ENCODE results near the gene NLRP12.
"Not testable (repeated sequence)": the region's sequence is repeated elsewhere in the genome, so short reads cannot be mapped to it uniquely, and the experiment has no call there.

NLRP12 gene

DNA sequence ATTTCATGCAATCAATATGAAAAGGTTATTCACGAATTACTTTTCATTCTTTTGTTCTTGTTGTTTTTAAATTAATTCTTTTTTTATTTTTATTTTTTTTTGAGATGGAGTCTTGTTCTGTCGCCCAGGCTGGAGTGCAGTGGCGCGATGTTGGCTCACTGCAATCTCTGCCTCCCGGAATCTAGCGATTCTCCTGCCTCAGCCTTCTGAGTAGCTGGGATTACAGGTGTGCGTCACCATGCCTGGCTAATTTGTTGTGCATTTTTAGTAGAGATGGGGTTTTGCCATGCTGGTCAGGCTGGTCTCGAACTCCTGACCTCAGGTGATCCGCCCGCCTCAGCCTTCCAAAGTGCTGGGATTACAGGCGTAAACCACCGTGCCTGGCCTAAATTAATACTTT, 16.1 kb upstream of the NLRP12 start:
- DNase-seq (ENCODE audit: low read depth, low spot score) = not testable (repeated sequence)

DNA sequence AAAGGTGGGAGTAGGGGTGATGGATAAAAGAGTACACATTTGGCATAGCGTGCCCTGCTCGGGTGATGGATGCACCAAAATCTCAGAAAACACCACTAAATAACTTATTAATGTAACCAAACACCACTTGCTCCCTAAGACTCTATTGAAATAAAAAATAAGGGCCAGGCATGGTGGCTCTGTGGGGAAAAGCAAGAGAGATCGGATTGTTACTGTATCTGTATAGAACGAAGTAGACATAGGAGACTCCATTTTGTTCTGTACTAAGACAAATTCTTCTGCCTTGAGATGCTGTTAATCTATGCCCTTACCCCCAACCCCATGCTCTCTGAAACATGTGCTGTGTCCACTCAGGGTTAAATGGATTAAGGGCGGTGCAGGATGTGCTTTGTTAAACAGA, 14.3 kb upstream of the NLRP12 start:
- not testable (repeated sequence) for DNase-seq (ENCODE audit: low read depth, low spot score)

DNA sequence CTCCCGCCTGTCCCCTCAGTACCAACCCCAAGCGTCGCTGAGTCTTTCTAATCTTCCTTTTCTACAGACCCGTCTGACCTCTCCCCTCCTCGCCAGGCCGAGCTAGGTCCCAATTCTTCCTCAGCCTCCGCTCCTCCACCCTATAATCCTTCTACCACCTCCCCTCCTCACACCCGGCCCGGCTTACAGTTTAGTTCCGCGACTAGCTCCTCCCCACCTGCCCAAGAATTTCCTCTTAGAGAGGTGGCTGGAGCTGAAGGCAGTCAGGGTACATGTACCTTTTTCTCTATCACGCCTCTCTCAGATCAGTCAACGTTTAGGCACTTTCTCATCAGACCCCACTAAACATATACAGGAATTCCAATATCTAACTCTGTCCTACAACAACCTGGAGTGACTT, 8.7 kb upstream of the NLRP12 start:
- DNase-seq (ENCODE audit: low read depth, low spot score) = not testable (repeated sequence)

DNA sequence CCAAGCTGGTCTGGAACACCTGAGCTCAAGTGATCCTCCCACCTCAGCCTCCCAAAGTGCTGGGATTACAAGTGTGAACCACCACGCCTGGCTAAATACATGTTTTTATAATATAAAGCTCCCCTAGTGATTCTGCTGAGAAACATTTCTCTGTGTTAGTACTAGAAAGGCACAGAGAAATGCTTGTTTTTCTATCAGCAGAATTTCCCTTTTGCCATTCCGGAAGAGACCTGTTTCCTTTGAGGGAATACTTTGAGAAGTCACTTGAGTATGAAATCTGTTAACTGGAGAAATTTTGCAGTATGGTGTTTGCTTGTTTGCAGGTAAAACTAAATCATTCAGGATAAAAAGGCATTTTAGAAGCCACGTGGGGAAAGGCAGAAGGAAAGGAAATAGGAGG, 4.4 kb upstream of the NLRP12 start:
- no peak for DNase-seq (ENCODE audit: low read depth, low spot score)

GRCh38 chr19:53826876-53827275, 2.8 kb upstream of the NLRP12 start:
- no peak for DNase-seq (ENCODE audit: low read depth, low spot score)

DNA sequence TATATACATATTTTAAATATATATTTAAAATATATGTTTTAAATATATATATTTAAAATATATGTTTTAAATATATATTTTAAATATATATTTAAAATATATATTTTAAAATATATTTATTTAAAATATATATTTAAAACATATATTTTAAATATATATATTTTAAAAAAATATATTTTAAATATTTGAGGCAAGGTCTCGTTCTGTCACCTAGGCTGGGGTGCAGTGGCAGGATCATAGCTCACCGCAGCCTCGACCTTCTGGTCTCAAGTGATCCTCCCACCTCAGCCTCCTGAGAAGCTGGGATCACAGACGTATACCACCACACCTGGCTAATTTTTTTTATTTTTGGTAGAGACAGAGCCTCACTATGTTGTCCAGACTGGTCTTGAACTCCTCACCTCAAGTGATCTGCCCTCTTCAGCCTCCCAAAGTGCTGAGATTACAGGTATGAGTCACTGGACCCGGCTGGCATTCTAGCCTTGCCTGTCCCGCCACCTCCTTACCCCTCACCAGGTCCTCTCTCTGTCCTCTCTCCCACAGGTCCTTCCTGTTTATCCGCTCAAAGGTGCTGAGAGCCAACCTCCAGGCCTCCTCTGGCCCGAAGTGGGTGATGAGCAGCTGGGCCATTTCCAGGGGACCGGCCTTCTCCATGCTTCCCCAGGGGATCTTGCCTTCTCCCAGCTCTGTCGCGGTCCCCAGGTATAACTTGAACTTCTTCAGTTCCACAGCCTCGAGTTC, 564 bp downstream of the NLRP12 start:
- no peak for DNase-seq (ENCODE audit: low read depth, low spot score)

DNA sequence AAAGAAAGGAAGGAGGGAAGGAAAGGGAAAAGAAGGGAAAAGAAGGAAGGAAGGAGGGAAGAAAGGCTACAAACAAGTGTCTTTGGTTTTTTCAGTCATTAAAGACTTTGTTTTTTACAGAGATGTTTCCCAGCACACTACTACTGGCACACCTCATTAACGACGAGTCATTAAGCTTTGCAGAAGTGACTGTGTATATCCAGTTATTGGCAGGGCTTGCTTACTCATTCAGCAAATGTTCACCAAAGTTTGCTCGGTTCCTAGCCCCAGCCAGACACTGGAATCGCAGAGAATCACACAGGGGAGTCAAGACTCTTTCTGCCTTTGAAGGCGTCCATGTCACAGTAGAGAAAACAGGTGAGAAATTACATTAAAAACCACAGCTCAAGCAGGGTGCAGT, 4.3 kb downstream of the NLRP12 start:
- no peak for DNase-seq (ENCODE audit: low read depth, low spot score)

DNA sequence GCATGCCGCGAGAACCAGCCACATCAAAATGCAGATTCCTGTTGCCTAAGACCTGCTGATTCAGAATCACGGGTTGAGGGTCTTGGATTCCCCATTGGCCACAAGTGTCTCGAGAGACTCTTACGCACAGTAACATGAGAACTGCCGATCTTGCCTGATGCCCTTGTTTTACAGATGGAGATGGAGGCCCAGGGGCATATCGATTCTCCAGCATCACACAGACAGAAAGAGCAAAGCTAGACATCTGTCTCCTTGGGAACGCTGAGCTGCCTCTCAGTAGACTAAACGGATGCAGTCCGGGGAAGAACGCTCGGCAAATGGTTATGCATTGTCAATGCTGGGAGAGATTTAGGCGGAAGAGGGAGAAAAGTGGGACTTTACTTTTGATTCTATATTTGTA, 5.4 kb downstream of the NLRP12 start:
- no peak for DNase-seq (ENCODE audit: low read depth, low spot score)

DNA sequence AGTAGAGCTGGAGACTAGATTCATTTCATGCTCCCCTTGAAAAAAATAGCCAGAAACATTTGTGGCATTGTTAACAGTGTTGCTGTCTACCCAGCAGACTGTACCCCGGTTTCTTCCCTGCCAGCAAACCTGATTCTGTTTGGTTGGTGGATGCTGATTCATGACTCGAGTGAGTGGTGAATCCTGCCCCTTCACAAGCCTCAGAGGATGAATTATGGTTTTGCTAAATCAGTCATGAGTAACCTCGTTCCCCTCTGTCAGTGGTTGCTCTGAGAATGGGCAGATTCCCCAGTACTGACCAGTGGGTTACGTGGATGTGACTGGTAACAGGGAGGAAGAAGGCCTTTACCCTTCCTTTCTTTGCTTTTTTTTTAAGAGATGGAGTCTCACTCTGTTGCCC, 10.1 kb downstream of the NLRP12 start:
- DNase-seq (ENCODE audit: low read depth, low spot score) = no peak

DNA sequence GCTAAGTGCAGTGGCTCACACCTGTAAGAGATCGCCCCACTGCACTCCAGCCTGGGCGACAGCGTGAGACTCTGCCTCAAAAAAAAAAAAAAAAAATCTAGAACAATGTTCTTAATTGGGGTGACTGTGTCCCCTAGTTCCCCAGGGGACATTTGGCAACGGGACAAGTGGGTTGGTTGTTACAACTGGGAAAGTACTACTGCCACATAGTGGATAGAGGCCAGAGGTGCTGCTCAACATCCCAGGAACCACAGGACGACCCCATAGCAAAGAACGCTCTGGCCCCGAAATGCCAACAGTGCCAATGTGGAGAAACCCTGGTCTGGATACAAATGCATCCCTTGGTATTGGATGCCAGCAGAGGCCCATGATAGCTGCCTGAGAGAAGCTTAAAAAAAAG, 11.8 kb downstream of the NLRP12 start:
- DNase-seq (ENCODE audit: low read depth, low spot score) = no peak

- no peak for DNase-seq (ENCODE audit: low read depth, low spot score)
Measured at GRCh38 chr19:53810891-53811290, 13.2 kb downstream of the NLRP12 start.

- DNase-seq (ENCODE audit: low read depth, low spot score) = no peak
Measured at GRCh38 chr19:53810187-53810546, 13.9 kb downstream of the NLRP12 start.

DNA sequence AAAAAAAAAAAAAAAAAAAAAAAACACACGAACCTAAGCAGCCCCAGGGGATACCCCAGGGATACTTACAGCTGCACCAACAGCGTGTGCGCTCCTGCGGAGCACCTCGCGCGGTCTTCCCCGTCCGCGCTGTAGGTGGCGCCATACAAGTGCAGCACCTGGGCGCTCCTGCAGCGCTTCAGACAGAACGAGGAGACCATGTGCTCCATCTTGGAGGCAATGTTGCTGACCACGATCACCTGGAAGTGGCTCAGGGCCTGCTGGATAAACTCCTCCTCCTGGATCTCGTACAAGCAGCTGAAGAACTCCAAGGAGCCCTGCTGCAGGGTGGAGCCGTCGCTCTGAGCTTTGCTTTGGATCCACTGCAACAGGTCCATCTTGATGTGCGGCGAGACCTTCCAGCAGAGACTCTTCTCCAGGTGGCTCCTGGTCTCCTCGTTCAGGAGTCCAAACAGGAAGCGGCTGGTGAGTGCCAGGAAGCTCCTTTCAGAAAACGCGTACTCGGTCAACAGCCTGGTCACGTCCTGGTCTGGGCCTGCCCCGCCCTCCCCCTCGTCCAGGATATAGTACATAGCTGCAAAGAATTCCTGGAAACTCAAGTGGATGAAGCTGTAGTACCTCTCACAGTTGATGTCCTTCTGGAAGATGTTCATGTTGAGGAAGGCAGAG, 14.5 kb downstream of the NLRP12 start:
- DNase-seq (ENCODE audit: low read depth, low spot score) = no peak

DNA sequence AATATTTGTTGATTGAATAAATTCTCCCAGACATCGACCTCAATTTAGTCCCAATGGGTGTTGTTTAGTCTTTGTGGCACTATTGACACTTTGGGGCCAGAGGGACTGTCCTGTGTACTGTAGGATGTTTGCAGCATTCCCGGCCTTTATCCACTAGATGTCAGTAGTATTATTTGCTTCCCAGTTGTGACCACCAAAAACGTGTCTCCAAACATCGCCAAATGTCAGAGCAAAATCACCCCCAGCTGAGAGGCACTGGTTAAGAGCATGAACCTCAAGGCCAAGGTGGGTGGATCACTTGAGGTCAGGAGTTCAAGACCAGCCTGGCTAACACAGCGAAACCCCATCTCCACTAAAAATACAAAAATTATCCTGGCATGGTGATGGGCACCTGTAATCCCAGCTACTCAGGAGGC, 15.4 kb downstream of the NLRP12 start:
- DNase-seq (ENCODE audit: low read depth, low spot score) = no peak

GRCh38 chr19:53801257-53801656, 22.9 kb downstream of the NLRP12 start:
- no peak for DNase-seq (ENCODE audit: low read depth, low spot score)

- DNase-seq (ENCODE audit: low read depth, low spot score) = no peak
Measured at GRCh38 chr19:53795019-53795418, 29.1 kb downstream of the NLRP12 start.

DNA sequence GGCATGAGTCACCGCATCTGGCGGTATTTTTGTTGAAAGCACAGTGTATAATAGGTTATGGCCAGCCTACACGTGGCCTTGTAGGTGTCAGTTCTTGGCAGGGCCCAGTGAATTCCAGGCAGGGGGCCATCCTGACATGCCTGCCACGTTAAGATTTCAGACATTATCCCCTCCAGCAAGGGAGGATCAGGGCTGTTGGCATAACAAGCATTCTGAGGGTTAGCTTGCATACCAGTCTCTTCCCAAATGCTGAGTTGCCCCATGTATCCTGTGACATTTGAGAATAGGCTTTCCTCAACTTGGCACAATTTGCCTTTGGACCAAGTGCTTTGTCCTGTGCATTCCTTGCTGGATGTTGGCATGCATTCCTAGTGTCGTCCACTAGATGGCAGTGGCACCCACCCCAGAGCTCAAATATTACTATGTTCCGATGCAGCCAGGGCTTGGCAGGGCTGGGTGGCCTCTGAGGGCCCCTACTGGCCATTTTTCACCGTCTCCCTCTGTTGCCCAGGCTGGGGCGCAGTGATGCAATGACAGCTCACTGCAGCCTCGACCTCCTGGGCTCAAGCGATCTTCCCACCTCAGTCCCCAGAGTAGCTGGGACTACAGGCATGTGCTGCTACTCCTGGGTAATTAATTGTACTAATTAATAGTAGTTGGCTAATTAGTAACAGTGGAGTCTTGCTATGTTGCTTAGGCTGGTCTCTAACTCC, 31.2 kb downstream of the NLRP12 start:
- DNase-seq (ENCODE audit: low read depth, low spot score) = no peak

GRCh38 chr19:53789708-53790678, 34.1 kb downstream of the NLRP12 start:
- no peak for DNase-seq (ENCODE audit: low read depth, low spot score)

DNA sequence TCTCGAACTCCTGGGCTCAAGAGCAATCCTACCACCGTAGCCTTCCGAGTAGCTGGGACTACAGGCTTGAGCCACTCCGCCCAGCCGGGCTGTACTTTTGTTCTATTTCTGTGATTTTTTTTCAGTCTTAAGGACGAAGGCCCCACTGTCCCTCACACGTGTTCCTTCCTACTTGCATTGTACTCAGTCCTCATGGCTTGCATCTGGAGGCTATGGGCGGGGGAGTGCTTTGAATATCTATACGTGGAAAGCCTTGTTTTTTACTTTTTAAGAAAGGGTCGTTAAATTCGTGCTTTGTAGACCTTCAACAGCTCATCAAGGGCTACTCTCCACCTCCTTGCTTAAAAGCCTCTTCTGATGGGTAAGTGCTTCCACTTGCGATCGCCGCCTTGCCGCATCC, 36.8 kb downstream of the NLRP12 start:
- no peak for DNase-seq (ENCODE audit: low read depth, low spot score)

- DNase-seq (ENCODE audit: low read depth, low spot score) = no peak
Measured at GRCh38 chr19:53786744-53787143, 37.4 kb downstream of the NLRP12 start.

DNA sequence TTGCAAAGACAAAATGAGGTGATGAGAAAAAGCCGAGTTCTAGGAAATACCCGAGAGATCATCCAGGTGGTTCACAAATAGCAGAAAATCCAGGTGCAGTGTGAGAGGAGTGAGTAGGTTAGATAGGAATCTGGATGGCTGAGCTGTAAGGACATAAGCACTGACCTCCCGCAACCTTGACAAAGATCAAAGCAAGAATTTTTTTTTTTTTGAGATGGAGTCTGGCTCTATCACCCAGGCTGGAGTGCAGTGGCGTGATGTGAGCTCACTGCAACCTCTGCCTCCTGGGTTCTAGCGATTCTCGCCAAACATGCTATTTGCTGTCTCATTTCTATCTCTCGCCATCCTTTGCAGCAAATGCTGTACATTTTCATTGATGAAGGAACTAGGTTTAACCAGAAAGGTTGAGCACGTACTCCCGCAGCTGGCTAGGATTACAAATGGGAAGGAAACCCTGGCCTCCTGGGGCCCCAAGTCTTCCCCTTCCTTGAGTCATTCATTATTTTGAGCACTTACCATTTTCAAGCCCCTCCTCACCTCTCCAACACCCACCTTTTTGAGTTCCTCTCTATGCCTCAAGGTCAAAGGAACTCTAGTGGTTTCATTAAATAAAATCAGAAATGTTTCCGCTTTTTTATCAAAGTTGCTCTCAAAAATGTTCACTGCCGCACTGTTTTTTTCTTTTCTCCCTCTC, 38.8 kb downstream of the NLRP12 start:
- no peak for DNase-seq (ENCODE audit: low read depth, low spot score)

Measured in iPS DF 19.7 (cell line).